K562 (cell line): ENCODE measurements around the gene ZNF792. TPM values are rescaled to one million over a fixed set of nuclear protein-coding genes. Genes with fewer than 3 reads are reported as not detected.

Source experiments
- BRF1 ChIP-seq: IDR thresholded peaks from 3 replicates; pipeline ENCODE4 v1.6.1; 2011; ENCODE audit warnings: borderline replicate concordance, mild to moderate bottlenecking; ENCODE audit not compliant: insufficient read length; ENCODE audit errors: extremely low read depth
- CBX3 ChIP-seq, 2 experiments: IDR thresholded peaks; 1 replicate in 1 of 2; 2 replicates in 1 of 2; pipeline ENCODE4 v1.6.1; 2012; ENCODE audit warnings: inconsistent platforms in 2 of 2, low read length in 2 of 2, borderline replicate concordance in 1 of 2, control low read depth in 1 of 2
- MAFG ChIP-seq: fragments of 450-650 bp; conservative IDR thresholded peaks from 2 replicates; pipeline ENCODE4 v1.6.1; 2016; ENCODE audit warnings: missing genetic modification characterization, missing compliant biosample characterization
- NFRKB ChIP-seq: fragments of 450-650 bp; IDR thresholded peaks from 2 replicates; pipeline ENCODE4 v1.6.1; 2016; ENCODE audit warnings: low read depth
- RAD21 ChIP-seq, 2 experiments: fragments of 250-450 bp in 1 of 2; fragments of 450-650 bp in 1 of 2; sonication (Bioruptor Pico) in 1 of 2; formaldehyde crosslinking in 1 of 2; IDR thresholded peaks in 1 of 2; conservative IDR thresholded peaks in 1 of 2; 2 replicates each; pipeline versions ENCODE4 v1.4.0 to v1.8.0; 2020 to 2022; ENCODE audit warnings: mild to moderate bottlenecking in 2 of 2, moderate library complexity in 1 of 2
- RB1 ChIP-seq: fragments of 450-650 bp; IDR thresholded peaks from 2 replicates; pipeline ENCODE4 v1.6.1; 2017; ENCODE audit warnings: low read depth, mild to moderate bottlenecking
- RBM17 ChIP-seq: fragments of 200-400 bp; formaldehyde crosslinking; IDR thresholded peaks from 2 replicates; pipeline ENCODE4 v1.6.1; 2017; ENCODE audit warnings: low read depth, mild to moderate bottlenecking, low read length, borderline replicate concordance
- RBM39 ChIP-seq: fragments of 200-400 bp; formaldehyde crosslinking; optimal IDR thresholded peaks from 2 replicates; pipeline ENCODE3; 2018; ENCODE audit warnings: low read depth, low read length
- SUPT5H ChIP-seq: fragments of 450-650 bp; IDR thresholded peaks from 2 replicates; pipeline ENCODE4 v1.6.1; 2016
- ZNF12 ChIP-seq: sonication (generic); formaldehyde crosslinking; IDR thresholded peaks from 2 replicates; pipeline ENCODE4 v1.4.0; 2020; ENCODE audit warnings: mild to moderate bottlenecking, missing genetic modification reagents
- ZNF124 ChIP-seq: sonication (generic); formaldehyde crosslinking; IDR thresholded peaks from 2 replicates; pipeline ENCODE4 v1.8.1; 2022; ENCODE audit warnings: missing genetic modification reagents
- ZNF347 ChIP-seq: fragments of 450-650 bp; formaldehyde crosslinking; IDR thresholded peaks from 2 replicates; pipeline ENCODE4 v1.4.0; 2020; ENCODE audit warnings: low read depth, mild to moderate bottlenecking, moderate library complexity
- polyA plus RNA-seq, 8 experiments: library from polyadenylated mRNA; depleted of rRNA in 4 of 8; stranded (reverse) in 5 of 8; unstranded in 3 of 8; fragments of >200 nt; fragmentation: Nextera tagmentation in 2 of 8; fragmentation: Illumina TruSeq in 1 of 8; extraction: Ambion mirVana in 2 of 8; extraction: Trizol in 1 of 8; gene quantifications; 2 replicates each; pipeline versions ENCODE4 v1.2.1 to v1.2.3, GENCODE V29; 2011 to 2014; ENCODE audit warnings: inconsistent platforms in 1 of 8, missing spikeins in 1 of 8
- total RNA-seq, 7 experiments: library from RNA; depleted of rRNA in 6 of 7; stranded (reverse); fragments of >200 nt in 6 of 7; fragmentation: Illumina TruSeq in 2 of 7; extraction: Trizol in 2 of 7; gene quantifications; 2 replicates each; pipeline versions ENCODE4 v1.2.1 to v1.2.3, GENCODE V29; 2011 to 2021; ENCODE audit warnings: low replicate concordance in 1 of 7
- TF ChIP-seq, protein P1 (sequence below): fragments of 200-800 bp; sonication (Bioruptor generic); IDR thresholded peaks from 2 replicates; pipeline ENCODE4 v1.6.1; 2016; ENCODE audit warnings: missing genetic modification characterization, missing compliant biosample characterization
- TF ChIP-seq, protein P2 (sequence below): IDR thresholded peaks from 2 replicates; pipeline ENCODE4 v1.6.1; 2011; ENCODE audit warnings: borderline replicate concordance, low read depth, mild to moderate bottlenecking, moderate library complexity, low read length; ENCODE audit not compliant: insufficient read depth, poor library complexity, severe bottlenecking

Gene ZNF792
- total and polyA plus RNA-seq, 9 of the 15 experiments (the other 6 are each of a cell fraction or from before 2014, with no cell fraction given) = 3.3 to 16.5 (median 10.4) TPM

DNA sequence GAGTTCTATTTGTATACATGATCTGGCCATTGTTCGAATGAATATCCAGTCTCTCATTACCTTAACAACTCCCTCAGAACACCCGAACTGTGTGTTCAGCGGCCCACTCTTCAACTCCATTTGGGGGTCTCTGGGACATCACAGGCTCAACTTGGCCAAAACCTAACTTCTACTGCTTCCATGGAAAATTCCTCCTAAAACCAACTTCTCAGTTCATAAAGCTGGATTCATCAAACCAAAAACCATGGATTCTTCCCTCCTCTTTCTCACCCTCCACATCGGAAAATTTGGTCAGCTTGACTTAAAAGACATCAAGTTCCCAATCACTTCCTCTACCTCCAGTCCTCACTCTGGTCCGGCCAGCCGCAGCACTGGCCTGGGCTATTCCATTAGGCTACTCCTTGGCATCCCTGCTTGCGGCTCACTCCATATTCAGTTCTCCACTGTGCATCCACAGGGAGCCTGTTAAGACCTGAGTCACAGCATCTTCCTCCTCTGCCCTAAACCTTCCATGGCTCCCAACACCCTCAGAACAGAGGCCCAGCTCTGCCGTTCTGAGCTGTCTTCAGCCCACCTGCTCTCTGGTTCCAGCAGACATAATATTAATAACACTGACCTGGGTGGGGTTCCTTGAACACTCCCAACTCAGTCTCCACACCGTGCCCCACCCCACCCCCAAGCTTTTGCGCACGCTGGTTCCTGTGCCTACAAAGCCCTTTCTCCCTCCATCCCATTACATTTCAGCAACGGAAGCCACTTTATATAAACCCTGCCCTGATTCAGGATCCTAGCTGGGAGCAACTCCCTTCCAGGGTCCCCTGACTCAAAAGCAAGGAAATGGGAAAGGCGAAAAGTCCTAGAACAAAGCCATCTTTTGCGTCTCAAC, 1.1 kb downstream of the ZNF792 start (continued):
- TF ChIP-seq, protein P1, sequence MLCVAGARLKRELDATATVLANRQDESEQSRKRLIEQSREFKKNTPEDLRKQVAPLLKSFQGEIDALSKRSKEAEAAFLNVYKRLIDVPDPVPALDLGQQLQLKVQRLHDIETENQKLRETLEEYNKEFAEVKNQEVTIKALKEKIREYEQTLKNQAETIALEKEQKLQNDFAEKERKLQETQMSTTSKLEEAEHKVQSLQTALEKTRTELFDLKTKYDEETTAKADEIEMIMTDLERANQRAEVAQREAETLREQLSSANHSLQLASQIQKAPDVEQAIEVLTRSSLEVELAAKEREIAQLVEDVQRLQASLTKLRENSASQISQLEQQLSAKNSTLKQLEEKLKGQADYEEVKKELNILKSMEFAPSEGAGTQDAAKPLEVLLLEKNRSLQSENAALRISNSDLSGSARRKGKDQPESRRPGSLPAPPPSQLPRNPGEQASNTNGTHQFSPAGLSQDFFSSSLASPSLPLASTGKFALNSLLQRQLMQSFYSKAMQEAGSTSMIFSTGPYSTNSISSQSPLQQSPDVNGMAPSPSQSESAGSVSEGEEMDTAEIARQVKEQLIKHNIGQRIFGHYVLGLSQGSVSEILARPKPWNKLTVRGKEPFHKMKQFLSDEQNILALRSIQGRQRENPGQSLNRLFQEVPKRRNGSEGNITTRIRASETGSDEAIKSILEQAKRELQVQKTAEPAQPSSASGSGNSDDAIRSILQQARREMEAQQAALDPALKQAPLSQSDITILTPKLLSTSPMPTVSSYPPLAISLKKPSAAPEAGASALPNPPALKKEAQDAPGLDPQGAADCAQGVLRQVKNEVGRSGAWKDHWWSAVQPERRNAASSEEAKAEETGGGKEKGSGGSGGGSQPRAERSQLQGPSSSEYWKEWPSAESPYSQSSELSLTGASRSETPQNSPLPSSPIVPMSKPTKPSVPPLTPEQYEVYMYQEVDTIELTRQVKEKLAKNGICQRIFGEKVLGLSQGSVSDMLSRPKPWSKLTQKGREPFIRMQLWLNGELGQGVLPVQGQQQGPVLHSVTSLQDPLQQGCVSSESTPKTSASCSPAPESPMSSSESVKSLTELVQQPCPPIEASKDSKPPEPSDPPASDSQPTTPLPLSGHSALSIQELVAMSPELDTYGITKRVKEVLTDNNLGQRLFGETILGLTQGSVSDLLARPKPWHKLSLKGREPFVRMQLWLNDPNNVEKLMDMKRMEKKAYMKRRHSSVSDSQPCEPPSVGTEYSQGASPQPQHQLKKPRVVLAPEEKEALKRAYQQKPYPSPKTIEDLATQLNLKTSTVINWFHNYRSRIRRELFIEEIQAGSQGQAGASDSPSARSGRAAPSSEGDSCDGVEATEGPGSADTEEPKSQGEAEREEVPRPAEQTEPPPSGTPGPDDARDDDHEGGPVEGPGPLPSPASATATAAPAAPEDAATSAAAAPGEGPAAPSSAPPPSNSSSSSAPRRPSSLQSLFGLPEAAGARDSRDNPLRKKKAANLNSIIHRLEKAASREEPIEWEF (CRISPR knock-in tag) = no peak; the same call in 1 of the 2 replicates
- TF ChIP-seq, protein P2, sequence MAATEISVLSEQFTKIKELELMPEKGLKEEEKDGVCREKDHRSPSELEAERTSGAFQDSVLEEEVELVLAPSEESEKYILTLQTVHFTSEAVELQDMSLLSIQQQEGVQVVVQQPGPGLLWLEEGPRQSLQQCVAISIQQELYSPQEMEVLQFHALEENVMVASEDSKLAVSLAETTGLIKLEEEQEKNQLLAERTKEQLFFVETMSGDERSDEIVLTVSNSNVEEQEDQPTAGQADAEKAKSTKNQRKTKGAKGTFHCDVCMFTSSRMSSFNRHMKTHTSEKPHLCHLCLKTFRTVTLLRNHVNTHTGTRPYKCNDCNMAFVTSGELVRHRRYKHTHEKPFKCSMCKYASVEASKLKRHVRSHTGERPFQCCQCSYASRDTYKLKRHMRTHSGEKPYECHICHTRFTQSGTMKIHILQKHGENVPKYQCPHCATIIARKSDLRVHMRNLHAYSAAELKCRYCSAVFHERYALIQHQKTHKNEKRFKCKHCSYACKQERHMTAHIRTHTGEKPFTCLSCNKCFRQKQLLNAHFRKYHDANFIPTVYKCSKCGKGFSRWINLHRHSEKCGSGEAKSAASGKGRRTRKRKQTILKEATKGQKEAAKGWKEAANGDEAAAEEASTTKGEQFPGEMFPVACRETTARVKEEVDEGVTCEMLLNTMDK = no peak
- TF ChIP-seq MAFG (tag) = no peak
- no peak for TF ChIP-seq RAD21 (CRISPR knock-in tag; conservative IDR thresholded peaks at IDR 0.05 in 1 of 2, IDR thresholded peaks at IDR 0.05 in 1 of 2)
- no peak for TF ChIP-seq ZNF347 (CRISPR knock-in tag)
- no peak for TF ChIP-seq BRF1
- TF ChIP-seq RB1 = no peak
- no peak for TF ChIP-seq RBM17
- no peak for TF ChIP-seq ZNF12 (CRISPR knock-in tag)
- peak; percentile 17; the same call in 1 of the 2 replicates for TF ChIP-seq SUPT5H
- TF ChIP-seq RBM39 = peak; percentile 55
- 0 out of 2 replicates have a peak, but pooled peaks have one; percentile 67 for TF ChIP-seq NFRKB
- TF ChIP-seq ZNF124 (CRISPR knock-in tag) = no peak
- 0 out of 3 replicates have a peak, but pooled peaks of 1 of the 2 experiments have one; percentile 9 for TF ChIP-seq CBX3 (IDR thresholded peaks at IDR 0.05; ENCODE audit: borderline replicate concordance in 1 of 2, low read length in 2 of 2)
- TF ChIP-seq, all 486 proteins: peak for 35
